K562 (cell line): ENCODE results near the gene DTHD1.

Source experiments
- CBFA2T2 ChIP-seq: fragments of 450-650 bp; conservative IDR thresholded peaks from 2 replicates; pipeline ENCODE4 v1.6.1; 2017; ENCODE audit warnings: mild to moderate bottlenecking
- GATA2 ChIP-seq: sonication (generic); formaldehyde crosslinking; IDR thresholded peaks from 2 replicates; pipeline ENCODE4 v1.4.0; 2020; ENCODE audit warnings: mild to moderate bottlenecking, missing genetic modification reagents
- KLF1 ChIP-seq: fragments of 450-650 bp; IDR thresholded peaks from 2 replicates; pipeline ENCODE4 v1.6.1; 2016; ENCODE audit warnings: missing genetic modification characterization, missing compliant biosample characterization
- TOE1 ChIP-seq, 2 experiments: fragments of 450-650 bp in 1 of 2; sonication (generic) in 1 of 2; formaldehyde crosslinking in 1 of 2; IDR thresholded peaks; 2 replicates each; pipeline versions ENCODE4 v1.7.1 to v1.8.0; 2016 to 2022; ENCODE audit warnings: borderline replicate concordance in 2 of 2, mild to moderate bottlenecking in 2 of 2, antibody characterized with exemption in 1 of 2, inconsistent platforms in 1 of 2, low read depth in 1 of 2, missing genetic modification reagents in 1 of 2, moderate library complexity in 1 of 2
- ZKSCAN3 ChIP-seq: fragments of 250-450 bp; sonication (Bioruptor Pico); IDR thresholded peaks from 2 replicates; pipeline ENCODE4 v1.4.0; 2020
- ZNF23 ChIP-seq: fragments of 250-450 bp; sonication (Bioruptor Pico); IDR thresholded peaks from 2 replicates; pipeline ENCODE4 v1.4.0; 2020; ENCODE audit warnings: mild to moderate bottlenecking
- ZNF76 ChIP-seq: fragments of 250-450 bp; sonication (Bioruptor Pico); IDR thresholded peaks from 2 replicates; pipeline ENCODE4 v1.4.0; 2020; ENCODE audit warnings: mild to moderate bottlenecking, moderate library complexity, borderline replicate concordance
- ZZZ3 ChIP-seq: fragments of 450-650 bp; IDR thresholded peaks from 2 replicates; pipeline ENCODE4 v1.6.1; 2016; ENCODE audit warnings: antibody characterized with exemption, mild to moderate bottlenecking, moderate library complexity
- TF ChIP-seq, protein P1 (sequence below), 2 experiments: fragments of 450-650 bp in 1 of 2; sonication (generic) in 1 of 2; formaldehyde crosslinking in 1 of 2; IDR thresholded peaks; 2 replicates each; pipeline versions ENCODE4 v1.7.1 to v1.9.0; 2016 to 2022; ENCODE audit warnings: inconsistent platforms in 1 of 2, mild to moderate bottlenecking in 1 of 2, missing genetic modification reagents in 1 of 2
- TF ChIP-seq, protein P2 (sequence below), 3 experiments: IDR thresholded peaks in 2 of 3; conservative IDR thresholded peaks in 1 of 3; 2 replicates each; pipeline ENCODE4 v1.5.1; 2011 to 2012; ENCODE audit warnings: low read length in 3 of 3, mild to moderate bottlenecking in 3 of 3, control low read depth in 2 of 3, improper control_type of control experiment in 1 of 3, inconsistent platforms in 1 of 3, low read depth in 1 of 3, mixed read lengths in 1 of 3, moderate library complexity in 1 of 3; ENCODE audit not compliant: insufficient read depth in 2 of 3
- TF ChIP-seq, protein P3 (sequence below): fragments of 250-450 bp; sonication (Bioruptor Pico); IDR thresholded peaks from 2 replicates; pipeline ENCODE4 v1.5.0; 2021
- TF ChIP-seq, protein P4 (sequence below): IDR thresholded peaks from 2 replicates; pipeline ENCODE4 v1.6.1; 2012; ENCODE audit warnings: low read depth, low read length, improper control_type of control experiment, borderline replicate concordance

DNA sequence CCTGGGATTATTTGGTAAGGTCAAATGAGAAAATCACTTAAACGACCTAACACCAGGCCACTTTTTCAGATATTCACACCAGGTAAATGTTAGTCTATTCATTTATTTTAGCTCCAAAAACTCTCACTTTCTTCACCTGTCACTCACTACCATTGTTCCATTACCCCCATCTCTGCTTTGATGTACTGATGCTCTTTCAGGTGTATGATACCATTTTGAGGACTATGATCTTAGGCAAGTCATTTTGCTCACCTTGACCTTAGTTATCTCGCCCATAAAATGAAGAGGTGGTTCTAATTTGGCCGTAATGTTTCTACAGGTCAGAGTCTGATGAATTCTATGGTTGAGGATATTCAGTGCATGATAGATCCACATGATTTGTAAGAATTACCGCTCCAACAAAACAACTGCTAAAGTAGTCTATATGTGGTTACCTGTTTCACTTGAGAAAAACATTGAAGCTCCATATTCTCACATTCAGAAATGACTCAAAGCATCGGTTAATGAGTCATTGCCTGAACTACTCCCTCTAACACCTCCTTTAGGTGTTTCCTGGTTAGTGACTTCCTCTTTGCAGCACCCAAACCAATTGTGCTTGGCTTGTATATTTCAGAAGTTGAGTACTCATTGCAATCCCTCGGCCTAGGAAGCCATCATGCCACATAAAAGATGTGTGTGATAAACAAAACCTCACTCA lies 4.5 kb downstream of the DTHD1 start:
- TF ChIP-seq KLF1 (tag) (no peak), GATA2 (no peak), ZNF76 (CRISPR knock-in tag) (no peak), CBFA2T2 (no peak), ZKSCAN3 (no peak), ZZZ3 (no peak), ZNF23 (CRISPR knock-in tag) (no peak), TOE1 (IDR thresholded peaks at IDR 0.05; ENCODE audit: borderline replicate concordance) (no peak), TOE1 (CRISPR knock-in tag; IDR thresholded peaks at IDR 0.05; ENCODE audit: borderline replicate concordance, low read depth) (no peak)
- TF ChIP-seq, protein P1, sequence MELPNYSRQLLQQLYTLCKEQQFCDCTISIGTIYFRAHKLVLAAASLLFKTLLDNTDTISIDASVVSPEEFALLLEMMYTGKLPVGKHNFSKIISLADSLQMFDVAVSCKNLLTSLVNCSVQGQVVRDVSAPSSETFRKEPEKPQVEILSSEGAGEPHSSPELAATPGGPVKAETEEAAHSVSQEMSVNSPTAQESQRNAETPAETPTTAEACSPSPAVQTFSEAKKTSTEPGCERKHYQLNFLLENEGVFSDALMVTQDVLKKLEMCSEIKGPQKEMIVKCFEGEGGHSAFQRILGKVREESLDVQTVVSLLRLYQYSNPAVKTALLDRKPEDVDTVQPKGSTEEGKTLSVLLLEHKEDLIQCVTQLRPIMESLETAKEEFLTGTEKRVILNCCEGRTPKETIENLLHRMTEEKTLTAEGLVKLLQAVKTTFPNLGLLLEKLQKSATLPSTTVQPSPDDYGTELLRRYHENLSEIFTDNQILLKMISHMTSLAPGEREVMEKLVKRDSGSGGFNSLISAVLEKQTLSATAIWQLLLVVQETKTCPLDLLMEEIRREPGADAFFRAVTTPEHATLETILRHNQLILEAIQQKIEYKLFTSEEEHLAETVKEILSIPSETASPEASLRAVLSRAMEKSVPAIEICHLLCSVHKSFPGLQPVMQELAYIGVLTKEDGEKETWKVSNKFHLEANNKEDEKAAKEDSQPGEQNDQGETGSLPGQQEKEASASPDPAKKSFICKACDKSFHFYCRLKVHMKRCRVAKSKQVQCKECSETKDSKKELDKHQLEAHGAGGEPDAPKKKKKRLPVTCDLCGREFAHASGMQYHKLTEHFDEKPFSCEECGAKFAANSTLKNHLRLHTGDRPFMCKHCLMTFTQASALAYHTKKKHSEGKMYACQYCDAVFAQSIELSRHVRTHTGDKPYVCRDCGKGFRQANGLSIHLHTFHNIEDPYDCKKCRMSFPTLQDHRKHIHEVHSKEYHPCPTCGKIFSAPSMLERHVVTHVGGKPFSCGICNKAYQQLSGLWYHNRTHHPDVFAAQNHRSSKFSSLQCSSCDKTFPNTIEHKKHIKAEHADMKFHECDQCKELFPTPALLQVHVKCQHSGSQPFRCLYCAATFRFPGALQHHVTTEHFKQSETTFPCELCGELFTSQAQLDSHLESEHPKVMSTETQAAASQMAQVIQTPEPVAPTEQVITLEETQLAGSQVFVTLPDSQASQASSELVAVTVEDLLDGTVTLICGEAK (IDR thresholded peaks at IDR 0.05): no peak
- TF ChIP-seq, protein P1 (CRISPR knock-in tag; IDR thresholded peaks at IDR 0.05): no peak
- TF ChIP-seq, protein P2, sequence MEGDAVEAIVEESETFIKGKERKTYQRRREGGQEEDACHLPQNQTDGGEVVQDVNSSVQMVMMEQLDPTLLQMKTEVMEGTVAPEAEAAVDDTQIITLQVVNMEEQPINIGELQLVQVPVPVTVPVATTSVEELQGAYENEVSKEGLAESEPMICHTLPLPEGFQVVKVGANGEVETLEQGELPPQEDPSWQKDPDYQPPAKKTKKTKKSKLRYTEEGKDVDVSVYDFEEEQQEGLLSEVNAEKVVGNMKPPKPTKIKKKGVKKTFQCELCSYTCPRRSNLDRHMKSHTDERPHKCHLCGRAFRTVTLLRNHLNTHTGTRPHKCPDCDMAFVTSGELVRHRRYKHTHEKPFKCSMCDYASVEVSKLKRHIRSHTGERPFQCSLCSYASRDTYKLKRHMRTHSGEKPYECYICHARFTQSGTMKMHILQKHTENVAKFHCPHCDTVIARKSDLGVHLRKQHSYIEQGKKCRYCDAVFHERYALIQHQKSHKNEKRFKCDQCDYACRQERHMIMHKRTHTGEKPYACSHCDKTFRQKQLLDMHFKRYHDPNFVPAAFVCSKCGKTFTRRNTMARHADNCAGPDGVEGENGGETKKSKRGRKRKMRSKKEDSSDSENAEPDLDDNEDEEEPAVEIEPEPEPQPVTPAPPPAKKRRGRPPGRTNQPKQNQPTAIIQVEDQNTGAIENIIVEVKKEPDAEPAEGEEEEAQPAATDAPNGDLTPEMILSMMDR (IDR thresholded peaks at IDR 0.05 in 2 of 3, conservative IDR thresholded peaks at IDR 0.05 in 1 of 3; ENCODE audit: insufficient read depth in 2 of 3, low read depth in 1 of 3, low read length in 3 of 3): no peak
- TF ChIP-seq, protein P3, sequence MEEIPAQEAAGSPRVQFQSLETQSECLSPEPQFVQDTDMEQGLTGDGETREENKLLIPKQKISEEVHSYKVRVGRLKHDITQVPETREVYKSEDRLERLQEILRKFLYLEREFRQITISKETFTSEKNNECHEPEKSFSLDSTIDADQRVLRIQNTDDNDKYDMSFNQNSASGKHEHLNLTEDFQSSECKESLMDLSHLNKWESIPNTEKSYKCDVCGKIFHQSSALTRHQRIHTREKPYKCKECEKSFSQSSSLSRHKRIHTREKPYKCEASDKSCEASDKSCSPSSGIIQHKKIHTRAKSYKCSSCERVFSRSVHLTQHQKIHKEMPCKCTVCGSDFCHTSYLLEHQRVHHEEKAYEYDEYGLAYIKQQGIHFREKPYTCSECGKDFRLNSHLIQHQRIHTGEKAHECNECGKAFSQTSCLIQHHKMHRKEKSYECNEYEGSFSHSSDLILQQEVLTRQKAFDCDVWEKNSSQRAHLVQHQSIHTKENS (CRISPR knock-in tag): no peak
- TF ChIP-seq, protein P4, sequence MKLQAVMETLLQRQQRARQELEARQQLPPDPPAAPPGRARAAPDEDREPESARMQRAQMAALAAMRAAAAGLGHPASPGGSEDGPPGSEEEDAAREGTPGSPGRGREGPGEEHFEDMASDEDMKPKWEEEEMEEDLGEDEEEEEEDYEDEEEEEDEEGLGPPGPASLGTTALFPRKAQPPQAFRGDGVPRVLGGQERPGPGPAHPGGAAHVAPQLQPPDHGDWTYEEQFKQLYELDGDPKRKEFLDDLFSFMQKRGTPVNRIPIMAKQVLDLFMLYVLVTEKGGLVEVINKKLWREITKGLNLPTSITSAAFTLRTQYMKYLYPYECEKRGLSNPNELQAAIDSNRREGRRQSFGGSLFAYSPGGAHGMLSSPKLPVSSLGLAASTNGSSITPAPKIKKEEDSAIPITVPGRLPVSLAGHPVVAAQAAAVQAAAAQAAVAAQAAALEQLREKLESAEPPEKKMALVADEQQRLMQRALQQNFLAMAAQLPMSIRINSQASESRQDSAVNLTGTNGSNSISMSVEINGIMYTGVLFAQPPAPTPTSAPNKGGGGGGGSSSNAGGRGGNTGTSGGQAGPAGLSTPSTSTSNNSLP: no peak
